ENCODE results near the gene HES6.

- TF ChIP-seq EZH2phosphoT487 (IDR thresholded peaks at IDR 0.05; ENCODE audit: insufficient read depth, low read depth) (no peak), EZH2 (IDR thresholded peaks at IDR 0.05; ENCODE audit: insufficient read depth, poor library complexity, severe bottlenecking) (no peak)
Observed at GRCh38 chr2:238231251-238231793, 8.5 kb downstream of the HES6 start.
